Measurements from ENCODE around the gene TBC1D2B.
"Not testable (repeated sequence)": the region's sequence is repeated elsewhere in the genome, so short reads cannot be mapped to it uniquely, and the experiment has no call there.

Gene TBC1D2B

DNA sequence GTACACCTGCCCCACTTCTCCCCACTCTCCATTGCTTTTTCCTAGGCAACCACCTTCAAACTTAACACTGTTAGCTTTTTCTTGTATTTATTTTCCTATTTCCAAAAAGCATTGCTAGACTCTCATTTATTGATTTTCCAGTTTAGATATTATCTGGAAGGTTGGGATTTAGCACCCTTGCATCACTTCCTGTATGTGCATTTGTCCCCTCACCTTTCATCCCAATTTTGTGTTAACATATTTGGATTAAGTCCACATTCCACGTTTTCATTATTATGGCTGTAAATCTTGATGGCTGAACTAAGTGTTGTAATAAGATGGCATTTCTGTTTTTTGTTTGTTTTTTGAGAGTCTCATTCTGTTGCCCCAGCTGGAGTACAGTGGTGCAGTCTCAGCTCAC is 109.7 kb downstream of the TBC1D2B start:
- DNase-seq (ENCODE audit: low read depth), result no peak
- no peak overlapping the region for H3K4me3 ChIP-seq (ENCODE audit: low read depth, low read length)
- TF ChIP-seq, protein P1, sequence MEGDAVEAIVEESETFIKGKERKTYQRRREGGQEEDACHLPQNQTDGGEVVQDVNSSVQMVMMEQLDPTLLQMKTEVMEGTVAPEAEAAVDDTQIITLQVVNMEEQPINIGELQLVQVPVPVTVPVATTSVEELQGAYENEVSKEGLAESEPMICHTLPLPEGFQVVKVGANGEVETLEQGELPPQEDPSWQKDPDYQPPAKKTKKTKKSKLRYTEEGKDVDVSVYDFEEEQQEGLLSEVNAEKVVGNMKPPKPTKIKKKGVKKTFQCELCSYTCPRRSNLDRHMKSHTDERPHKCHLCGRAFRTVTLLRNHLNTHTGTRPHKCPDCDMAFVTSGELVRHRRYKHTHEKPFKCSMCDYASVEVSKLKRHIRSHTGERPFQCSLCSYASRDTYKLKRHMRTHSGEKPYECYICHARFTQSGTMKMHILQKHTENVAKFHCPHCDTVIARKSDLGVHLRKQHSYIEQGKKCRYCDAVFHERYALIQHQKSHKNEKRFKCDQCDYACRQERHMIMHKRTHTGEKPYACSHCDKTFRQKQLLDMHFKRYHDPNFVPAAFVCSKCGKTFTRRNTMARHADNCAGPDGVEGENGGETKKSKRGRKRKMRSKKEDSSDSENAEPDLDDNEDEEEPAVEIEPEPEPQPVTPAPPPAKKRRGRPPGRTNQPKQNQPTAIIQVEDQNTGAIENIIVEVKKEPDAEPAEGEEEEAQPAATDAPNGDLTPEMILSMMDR (IDR thresholded peaks at IDR 0.05; ENCODE audit: low read depth, low read length, missing control alignments), result no peak

DNA sequence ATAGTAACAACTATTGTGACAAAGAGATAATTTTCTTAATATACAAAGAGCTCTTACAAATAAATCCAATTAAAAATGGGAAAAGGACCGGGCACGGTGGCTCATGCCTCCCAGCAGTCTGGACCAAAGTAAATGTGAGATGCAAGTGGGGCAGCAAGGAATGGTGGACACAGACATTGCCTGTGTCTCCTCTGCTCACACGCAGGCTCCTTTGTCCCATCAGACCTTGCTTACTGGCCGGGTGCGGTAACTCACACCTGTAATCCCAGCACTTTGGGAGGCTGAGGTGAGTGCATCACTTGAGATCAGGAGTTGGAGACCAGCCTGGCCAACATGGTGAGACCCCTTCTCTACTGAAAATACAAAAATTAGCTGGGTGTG is 110.3 kb downstream of the TBC1D2B start:
- H3K4me3 ChIP-seq (ENCODE audit: low read depth, low read length); DNase-seq (ENCODE audit: low read depth): not testable (repeated sequence)

DNA sequence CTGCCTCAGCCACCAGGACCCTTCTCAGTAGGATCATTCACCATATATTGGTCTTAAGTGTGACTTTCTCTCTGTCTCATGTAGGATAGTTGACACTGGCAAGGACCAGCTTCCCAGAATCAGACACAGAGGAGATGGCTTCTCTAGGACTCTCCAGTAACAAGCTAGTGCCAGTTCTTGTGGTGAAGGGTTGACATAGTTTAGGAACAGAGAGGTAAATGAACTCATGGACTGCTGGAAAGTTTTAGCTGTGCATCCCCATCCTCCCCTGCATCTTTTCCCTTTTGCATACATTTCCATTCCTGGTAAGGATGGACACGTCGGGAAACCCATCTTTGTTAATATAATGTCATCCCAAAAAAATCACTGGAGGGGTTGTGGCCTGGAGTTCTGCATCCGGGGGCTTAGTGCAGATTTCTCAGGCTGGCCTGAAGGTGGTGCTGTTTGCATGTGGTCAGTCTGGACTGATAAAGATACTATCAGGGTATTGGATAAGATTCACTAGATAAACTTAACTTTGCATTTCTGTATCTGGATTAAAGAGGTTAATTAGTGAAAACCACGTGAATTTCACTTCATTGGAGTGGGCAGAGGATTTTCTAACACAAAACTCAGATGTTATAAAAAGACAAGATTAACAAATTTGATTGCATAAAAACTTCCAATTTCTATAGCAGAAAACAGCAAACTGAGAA is 110.8 kb downstream of the TBC1D2B start:
- DNase-seq (ENCODE audit: low read depth), result no peak
- TF ChIP-seq, protein P1 (IDR thresholded peaks at IDR 0.05; ENCODE audit: low read depth, low read length, missing control alignments), result peak; percentile 75

DNA sequence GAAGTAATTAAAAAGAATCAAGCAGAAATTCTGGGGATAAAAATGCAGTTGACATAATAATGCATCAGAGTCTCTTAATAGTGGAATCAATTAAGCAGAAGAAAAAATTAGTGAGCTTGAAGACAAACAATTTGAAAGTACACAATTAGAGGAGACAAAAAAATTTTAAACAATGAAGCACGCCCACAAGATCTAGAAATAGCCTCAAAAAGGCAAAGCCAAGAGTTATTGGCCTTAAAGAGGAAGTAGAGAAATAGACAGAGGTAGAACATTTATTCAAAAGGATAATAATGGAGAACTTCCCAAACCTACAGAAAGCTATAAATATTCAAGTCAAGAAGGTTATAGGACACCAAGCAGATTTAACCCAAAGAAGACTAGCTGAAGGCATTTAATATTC is 113.3 kb downstream of the TBC1D2B start:
- no peak overlapping the region for H3K4me3 ChIP-seq (ENCODE audit: low read depth, low read length)
- TF ChIP-seq, protein P1 (IDR thresholded peaks at IDR 0.05; ENCODE audit: low read depth, low read length, missing control alignments), result no peak
- no peak for DNase-seq (ENCODE audit: low read depth)

More for the DNA sequence above, 110.8 kb downstream of the TBC1D2B start:
- H3K4me3 ChIP-seq (ENCODE audit: low read depth, low read length), result no peak overlapping the region

DNA sequence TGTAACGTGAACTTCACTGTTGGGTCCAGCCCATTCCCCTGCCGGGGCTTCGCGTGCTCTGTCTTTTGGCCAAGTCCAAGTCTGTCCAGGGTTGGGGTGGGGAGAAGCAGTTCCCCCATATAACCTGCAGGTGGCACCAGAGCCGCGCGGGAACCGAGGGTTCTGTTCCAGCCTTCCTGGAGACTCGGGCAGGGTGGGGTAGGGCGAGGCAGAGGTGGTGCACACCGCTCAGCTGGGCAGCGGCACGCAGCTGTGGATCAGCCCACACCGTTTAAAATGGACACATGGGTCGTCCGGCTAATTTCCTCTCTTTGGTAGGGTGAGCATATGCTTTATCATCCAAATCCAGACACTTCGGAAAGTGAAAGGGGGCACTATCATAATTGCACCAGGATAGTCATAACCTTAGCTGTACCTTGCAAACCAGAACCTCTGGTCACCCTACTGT is 118.1 kb downstream of the TBC1D2B start:
- TF ChIP-seq, protein P1 (IDR thresholded peaks at IDR 0.05; ENCODE audit: low read depth, low read length, missing control alignments), result peak; percentile 97
- DNase-seq (ENCODE audit: low read depth), result peak; percentile 19
- H3K4me3 ChIP-seq (ENCODE audit: low read depth, low read length), result peak overlapping the region; percentile 44

DNA sequence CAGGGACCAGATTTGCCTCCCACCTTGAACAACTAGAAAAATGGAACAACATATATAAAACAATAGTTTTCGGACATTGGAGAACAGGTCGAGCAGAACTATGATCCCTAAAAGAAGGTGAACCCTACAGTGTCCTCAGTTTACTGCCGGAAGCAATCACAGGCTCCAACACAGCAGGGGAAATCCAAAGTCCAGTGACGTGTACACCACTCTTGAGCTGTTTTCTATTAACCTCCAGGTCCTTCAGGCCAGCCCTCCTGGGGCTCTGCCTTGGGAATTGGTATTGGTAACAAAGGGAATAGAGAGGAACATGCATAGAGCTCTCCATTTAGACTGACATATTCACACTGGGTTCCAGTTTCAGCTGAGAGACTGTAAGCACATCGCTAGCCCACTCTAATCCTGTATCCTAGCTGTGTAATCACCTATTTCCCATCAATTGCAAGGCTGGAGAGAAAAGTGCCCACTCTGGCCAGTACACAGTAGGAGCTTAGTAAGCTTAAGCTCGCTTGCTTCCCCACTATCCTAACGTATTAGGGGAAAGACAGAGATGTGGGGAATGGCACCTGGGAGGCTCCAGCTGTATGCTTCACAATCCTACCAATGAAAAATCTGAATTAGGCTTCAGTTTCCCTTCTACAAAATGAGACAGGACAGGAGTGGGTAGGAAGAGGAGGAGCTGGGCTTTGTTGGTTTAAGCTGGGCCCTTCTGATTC is 118.6 kb downstream of the TBC1D2B start:
- H3K4me3 ChIP-seq (ENCODE audit: low read depth, low read length); DNase-seq (ENCODE audit: low read depth): not testable (repeated sequence)

DNA sequence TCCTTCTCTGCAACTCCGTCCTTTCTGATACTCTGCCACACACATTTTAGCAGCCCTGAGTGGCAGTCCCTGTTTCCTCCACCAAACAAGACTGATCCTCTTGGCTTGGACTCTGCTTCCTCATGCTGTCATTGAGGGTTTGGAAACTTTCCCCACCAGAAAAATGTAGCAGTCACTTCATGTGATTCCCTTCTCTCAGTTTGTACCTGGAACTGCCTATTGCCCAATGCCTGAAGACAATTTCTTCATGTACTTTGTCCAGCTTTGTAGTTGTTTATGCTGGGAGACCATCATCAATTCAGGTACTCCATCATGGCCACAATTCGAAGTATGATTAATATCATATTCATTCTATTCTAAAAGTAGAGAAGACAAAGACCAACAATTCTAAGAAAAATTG is 119.5 kb downstream of the TBC1D2B start:
- not testable (repeated sequence) for H3K4me3 ChIP-seq (ENCODE audit: low read depth, low read length); DNase-seq (ENCODE audit: low read depth)

DNA sequence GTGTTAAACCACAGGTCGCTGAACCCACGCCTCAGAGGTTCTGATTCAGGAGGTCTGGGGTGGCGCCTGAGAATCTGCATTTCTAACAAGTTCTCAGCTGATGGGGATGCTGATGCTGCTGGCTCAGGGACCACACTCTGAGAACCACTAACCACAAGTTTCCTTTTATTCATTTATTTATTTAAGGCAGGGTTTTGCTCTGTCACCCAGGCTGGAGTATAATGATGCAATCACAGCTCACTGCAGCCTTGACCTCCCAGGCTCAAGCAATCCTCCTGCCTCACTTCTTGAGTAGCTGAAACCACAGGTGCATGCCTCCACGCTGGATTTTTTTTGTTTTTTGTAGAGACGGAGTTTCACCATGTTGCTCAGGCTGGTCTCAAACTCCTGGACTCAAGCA is 123.6 kb downstream of the TBC1D2B start:
- H3K4me3 ChIP-seq (ENCODE audit: low read depth, low read length), result not testable (repeated sequence)
- DNase-seq (ENCODE audit: low read depth), result peak; percentile 64

DNA sequence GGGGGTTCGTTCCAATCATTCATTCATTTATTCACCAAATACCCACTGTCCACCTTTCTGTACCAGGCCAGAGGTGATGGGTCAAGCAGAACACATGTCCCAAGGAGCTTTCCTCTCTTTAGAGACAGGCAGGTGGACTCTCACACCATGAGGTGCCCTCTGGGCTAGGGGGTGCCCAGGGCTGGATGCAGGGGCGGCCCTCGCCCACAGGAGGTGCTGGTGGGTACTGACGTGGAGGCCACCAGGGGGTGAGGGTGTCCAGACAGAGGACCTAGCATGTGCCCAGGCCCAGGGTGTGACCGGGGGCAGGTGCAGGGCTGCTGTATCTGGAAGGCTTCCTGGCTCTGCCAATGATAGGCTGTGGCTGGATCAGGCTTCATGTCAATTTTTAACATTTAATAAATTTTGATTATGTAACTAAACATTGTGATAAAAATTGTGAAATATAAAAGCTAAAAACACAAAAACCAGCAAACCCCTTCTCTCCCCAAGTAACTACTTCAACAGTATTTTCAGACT is 124.5 kb downstream of the TBC1D2B start:
- DNase-seq (ENCODE audit: low read depth); H3K4me3 ChIP-seq (ENCODE audit: low read depth, low read length): not testable (repeated sequence)
- TF ChIP-seq, protein P1 (IDR thresholded peaks at IDR 0.05; ENCODE audit: low read depth, low read length, missing control alignments), result peak; percentile 14

DNA sequence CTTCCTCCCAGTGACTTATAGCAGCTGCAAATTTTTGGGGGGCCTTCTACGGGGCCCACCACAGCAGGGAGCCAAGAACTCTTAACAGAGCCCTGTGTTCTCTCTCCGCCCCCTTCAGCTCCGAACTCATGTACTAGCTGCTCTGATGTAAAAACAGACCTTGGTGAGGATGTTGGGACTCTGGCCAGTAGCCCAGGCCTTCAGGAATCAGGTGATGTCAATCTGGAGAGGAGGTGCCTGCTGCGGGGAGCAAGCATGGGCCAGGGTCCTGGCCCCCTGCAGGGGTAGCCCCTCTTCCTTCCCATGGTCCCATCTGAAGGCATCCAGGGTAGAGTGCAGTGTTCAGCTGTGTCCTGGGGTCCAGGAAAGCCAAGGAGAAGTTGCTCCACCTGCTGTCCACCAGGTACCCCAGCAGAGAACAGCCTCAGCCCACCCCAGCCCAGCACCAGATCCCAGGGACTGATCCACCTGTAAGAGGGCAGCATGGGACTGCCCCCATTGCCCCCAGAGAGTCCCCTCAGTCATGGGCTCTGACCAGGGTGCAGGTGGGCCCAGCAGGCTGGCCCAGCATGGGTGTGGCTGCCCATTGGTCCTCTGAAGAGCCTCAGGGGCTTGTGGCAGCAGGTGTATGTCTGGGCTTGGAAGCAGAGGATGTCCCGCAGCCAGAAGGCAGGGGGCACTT is 126.3 kb downstream of the TBC1D2B start:
- not testable (repeated sequence) for DNase-seq (ENCODE audit: low read depth); H3K4me3 ChIP-seq (ENCODE audit: low read depth, low read length)

DNA sequence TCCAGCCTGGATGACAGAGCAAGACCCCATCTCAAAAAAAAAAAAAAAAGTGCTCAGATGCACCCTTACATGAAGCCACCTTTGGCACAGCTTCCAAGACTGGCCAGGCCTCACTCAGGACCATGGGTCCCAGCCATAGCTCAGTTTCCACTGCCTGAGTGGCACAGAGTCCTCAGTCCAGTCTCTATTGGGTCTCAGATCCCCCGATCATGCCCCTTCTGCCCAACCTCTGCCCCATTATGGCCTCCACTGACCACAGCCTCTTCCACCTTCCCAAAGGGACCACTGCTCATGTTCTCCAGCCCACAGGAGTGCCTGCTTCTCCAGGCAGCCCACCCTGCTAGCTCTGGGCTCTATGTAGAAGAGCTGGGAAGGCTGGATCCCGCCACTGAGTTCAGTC is 127.0 kb downstream of the TBC1D2B start:
- not testable (repeated sequence) for H3K4me3 ChIP-seq (ENCODE audit: low read depth, low read length); DNase-seq (ENCODE audit: low read depth)
